NCI-H2196 treated with DMSO at 0.1 percent for 48 hours (cell line): Measurements from ENCODE around the gene ZNF775.

ENCODE experiments used
- DNase-seq: peaks from one replicate; lab custom pipeline; 2025; ENCODE audit not compliant: unreplicated experiment; lab: John Stamatoyannopoulos, UW

The ZNF775 gene

DNA sequence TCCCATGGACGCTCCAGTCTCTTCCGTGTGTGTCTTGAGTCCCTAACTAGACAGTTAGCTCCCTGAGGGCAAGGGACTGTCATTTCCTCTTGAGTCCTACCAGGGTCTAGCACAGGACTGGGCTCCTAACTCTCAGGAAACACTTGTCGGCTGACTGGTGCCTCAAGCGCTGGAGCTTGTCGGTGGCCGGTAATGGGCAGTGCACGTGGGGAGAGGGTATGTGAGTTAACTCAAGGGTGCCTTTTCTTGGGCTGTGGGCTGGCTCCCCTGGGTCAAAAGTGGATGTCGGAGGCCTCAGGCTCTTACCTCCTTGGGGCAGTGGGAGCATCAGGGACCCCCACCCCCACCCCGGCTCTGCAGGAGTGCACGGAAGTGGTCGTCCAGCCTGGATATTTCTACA, 32.9 kb downstream of the ZNF775 start:
- no peak for DNase-seq

DNA sequence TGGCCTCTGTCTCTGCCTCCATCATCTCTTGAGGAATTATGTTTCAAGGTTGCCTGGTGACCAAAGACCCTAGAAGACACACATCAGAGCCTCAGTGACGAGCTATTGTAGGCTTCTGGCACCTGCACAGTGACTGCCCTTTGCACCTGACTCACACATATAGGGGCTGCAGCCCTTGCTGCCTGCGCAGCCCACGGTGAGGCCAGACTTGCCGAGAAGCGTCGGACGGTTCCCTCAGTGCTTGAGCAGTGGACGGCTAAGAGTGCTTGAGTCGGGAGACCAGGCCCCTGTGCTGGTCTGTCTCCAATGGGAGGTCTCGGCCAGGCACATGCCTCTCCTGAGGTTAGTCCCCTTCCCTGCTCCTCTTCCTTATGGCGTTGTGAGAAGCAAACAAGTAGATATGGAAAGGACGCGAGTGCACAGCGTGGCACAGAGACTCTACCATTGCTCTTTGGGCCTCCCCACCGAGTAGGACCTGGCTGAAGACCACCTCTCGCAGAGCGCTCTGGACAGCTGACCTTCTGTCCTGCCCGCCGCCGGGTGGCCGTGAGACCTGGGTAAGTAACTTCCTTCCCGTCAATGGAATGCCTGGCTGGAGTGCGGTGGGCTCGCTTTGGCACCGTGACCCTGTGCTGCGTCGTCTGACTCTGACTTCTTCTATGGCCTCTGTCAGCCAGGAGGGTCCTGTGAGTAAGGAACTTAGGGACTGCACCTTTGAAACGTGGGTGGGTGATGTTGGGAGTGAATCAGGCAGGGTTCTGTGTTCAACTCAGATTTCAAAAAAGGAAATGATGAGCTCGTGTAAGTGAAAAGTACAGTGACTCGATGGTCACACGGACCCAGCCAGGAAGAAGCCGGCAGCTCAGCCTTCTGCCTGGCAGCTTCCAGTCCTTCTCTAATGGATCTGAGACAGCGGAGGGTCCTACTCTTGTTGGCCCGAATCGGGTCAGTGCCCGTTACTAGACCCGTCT, 33.7 kb downstream of the ZNF775 start:
- DNase-seq, result no peak

DNA sequence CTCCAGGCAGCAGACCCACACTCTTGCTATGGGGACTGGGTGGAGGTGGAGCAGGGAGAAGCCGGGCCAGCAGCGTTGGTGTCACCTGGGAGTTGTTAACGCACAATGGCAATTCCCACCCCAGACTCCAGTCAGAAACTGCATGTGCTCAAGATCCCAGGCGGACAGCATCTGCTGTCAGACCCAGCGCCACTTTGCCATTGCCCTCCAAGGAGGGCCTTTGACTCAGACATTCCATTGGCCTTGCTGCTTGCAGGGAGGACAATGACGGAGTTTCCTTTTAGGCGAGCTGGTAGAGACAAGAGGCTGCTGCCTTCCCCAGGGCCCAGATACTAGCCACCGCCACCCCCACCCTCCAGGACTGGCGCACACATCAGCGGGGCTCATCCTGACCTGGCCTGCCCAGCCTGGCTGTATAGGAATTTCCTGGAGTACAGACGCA, 34.5 kb downstream of the ZNF775 start:
- DNase-seq, result no peak

DNA sequence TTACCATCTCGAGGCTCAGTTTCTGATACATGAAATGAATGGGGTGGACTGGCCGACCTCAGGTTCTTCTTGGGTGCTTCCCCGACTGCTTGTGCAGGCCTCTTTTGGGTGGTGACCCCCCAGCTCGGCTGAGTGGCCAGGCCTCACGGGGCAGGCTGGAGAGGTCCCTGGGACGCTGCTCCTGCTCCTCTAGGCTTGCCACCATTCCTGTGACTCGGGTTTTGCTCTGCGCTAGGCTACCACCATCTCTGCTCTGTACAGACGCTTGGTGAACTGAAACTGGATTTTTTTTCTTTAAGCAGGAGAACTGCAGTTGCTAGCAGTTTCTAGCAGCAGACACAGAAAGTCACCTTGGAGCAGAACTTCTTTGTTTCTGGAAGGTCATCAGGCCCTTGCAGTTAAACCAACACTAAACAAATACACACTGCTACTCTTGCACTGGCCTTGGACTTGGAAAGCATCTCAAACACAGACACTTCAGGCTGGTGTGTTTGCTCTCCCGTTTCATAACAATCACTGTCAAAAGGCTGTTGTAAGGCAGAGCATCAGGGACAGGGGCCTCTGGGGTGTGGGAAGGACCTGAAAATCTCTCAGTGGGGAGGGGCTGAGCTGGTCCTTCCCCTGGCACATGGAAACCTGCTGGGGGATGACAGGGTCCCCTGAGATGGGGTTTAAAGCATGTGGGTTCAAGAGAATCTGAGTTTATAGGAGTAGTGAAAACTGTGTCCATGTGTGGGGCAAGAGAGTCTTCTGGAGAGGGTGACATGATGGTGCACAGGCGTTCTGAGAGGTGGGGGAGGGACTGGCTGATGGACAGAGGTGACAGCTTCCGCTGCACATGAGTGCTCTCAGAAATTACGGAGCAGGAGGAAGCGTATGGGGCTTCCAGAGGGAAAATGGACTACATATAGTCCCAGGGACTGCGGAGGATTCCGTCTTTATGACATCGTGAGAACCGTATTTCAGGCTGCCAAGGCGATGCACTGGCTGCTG, 36.3 kb downstream of the ZNF775 start:
- DNase-seq, result no peak

DNA sequence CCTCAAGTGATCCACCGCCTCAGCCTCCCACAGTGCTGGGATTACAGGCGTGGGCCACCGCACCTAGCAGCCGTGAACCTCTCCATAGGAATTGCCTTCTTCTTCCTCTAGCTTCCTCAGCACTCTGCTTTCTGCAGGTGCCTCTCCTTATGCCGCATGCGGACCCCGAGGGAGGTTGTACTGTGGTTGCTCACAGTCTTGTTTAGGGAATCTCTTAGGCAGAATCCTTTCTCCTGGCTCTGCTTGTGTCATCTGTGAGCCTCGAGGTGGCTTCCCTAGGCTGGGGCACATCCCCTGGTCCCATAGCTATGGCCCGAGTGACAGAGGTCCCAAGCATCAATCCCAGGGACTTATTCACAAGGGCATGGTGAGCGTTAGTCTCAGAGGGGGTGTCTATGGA, 38.1 kb downstream of the ZNF775 start:
- DNase-seq, result no peak

DNA sequence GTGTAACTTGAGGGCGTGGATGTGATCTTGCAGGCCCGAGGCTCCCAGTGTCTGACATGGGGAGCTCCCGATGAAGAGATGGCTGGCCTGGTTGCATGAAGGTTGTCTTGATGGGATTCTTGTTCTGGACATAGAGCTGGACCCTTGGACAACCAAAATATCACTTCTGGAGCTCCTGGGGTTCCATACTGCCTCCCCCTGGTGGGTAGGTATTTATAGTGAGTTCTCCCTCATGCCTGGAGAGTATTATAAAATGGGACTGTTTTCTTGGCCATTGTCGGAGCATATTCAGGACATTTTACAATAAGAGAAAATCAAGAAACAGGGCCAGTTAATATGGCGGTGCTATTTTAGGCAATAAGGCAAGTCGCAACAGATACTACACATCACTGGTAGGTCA, 38.7 kb downstream of the ZNF775 start:
- no peak for DNase-seq

DNA sequence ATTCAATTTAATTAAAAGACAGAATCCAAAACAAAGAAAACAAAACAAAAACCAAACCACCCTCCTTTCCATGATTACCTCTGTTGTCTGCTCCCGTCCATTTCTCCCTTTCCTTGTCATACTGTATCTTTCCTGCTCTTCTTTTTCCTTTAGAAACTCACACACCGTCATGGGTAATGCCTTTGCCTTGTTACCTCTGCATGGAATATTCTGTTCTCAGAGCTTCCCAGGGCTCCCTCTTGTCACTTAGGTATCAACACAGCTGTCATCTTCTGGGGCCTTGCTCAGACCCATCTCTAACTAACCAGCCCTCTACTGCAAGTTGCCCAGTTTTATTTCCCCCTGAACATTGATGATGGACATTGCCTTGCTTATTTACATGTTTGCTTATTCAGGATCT, 41.1 kb downstream of the ZNF775 start:
- no peak for DNase-seq

DNA sequence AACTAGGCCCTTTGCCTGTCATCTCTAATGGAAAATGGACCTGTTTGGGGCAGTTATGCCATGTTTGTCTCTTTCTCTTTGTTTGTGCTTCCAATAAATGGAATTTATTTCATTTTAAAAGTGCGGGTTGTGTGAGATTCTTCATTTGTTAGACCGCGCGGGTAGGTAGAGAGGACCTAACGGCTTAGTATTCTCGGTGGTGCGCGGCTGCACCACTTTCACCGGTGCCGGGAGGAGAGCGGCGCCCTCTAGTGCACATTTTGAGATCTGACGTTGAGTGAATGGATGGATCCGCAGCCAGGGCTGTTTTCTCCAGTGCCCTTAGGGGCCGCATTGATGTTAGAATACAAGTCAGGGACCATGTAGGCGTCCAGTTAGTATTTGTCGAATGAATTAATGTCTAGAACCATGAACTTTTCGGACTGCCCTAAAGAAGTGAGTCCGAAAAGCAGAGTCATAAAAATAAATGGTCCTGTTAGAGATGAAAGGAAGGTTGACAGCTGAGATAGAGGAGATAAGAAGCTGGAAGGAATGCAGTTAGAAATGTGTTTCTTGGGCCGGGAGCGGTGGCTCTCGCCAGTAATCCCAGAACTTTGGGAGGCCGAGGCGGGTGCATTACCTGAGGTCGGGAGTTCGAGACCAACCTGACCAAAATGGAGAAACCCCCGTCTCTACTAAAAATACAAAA, 42.0 kb downstream of the ZNF775 start:
- DNase-seq, result no peak

DNA sequence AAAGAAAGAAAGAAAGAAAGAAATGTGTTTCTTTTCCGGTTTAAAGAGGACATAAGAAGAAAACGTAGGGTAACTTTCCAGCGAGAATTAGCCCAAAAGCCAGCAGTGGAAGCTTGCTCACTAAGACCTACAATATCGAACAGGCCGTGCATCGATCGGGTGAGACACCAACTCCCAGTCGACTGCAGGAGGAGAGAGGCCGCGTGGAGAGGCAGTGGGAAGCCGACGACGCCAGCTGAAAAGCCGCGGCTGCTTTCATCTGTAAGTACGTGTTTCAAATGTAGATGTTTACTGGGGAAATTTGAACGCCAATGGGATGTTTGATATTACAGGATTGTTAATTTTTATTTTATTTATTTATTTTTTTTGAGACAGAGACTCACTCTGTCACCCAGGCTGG, 42.7 kb downstream of the ZNF775 start:
- DNase-seq, result no peak

DNA sequence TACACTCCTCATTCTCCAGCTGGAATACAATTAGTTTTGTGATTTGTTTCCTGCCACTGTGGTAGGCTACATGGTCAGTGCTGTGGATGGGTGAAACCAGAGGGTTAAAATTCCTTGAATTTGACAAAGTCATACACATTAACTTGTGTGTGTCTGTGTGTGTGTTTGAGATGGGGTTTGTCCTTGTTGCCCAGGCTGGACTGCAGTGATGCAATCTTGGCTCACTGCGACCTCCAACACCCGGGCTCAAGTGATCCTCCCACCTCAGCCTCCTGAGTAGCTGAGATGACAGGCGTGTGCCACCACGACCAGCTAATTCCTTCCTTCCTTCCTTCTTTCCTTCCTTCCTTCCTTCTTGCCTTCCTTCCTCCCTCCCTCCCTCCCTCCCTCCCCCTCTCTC, 46.5 kb downstream of the ZNF775 start:
- no peak for DNase-seq

DNA sequence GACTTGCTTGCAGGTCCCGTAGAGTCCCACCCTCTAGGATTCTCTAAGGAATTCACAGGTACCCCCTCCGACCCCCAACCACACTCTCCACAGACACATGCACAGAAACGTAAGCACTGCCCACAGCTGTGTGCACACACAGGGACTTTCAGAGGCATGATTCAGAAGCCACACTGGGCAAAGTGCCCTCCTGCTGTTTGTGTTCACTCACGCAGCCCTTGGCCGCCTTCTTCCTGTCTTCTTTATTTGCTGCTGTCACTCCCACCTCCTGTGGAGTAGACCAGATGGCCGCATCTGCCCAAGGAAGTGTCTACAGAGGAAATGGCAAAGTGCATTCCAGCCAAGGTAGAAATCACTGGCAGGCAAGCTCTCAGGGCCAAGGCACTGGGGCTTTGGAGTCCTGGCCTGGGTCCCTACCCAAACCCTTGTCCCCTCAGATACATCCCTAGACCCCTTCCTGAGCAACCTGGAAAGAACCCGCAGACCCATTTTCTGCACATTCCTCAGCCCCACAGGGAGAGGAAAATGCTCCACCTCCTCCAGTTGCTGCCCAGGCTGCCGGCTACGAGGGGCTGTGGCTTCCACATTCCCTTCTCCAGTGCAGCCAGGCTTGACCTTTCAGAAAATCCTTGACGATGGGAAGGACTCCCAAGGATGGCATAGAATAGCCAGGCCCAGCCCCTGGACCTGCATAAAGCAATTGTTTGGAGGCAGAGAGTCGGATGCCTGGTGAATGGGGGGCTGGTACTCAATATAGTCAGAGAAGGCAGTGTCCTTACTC, 49.7 kb downstream of the ZNF775 start:
- DNase-seq, result peak; percentile 47

DNA sequence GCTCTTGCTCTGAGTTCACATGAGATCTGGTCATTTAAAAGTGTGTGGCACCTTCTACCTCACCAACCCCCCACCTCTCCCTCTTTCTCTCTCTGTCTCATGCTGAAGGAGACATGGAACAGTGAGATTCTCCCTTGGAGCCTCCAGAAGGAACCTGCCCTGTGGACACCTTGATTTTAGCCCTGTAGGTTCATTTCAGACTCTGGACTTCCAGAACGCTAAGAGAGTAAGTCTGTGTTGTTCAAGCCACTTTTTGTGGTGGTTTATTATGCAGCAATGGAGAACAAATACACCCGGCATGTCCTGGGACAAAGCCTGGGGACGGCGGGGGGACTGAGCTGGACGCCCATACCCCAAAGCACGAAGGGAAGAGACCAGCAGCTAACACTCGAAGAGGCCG, 50.6 kb downstream of the ZNF775 start:
- DNase-seq, result no peak

DNA sequence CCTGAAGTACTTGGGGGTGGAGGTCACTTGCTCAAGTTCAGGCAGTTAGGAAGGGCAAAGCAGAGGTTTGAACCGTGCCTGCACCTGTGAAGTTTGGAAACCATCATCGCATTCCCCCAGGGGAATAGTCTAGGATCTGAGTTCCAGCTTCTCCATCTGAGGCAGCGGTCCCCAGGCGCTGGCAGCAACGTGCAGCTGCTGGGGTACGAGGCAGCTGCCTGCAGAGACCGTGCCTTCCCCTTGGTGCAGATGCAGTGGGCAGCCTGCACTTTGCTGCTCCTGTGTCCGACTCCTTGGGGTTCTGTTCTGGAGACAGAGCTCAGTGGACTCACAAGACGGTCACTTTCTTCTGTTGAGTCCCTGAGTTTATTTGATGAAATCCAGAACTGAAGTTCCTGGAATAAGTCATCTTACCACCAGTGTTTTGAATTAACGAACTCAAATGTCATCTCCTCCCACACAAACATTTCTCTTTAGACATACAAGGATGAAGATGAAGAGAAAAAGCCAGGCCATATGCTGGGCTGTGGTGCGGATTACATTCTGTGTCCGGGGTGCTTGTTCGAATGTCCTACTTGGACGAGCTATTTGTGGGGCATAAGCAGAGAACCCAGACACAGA, 51.4 kb downstream of the ZNF775 start:
- no peak for DNase-seq

DNA sequence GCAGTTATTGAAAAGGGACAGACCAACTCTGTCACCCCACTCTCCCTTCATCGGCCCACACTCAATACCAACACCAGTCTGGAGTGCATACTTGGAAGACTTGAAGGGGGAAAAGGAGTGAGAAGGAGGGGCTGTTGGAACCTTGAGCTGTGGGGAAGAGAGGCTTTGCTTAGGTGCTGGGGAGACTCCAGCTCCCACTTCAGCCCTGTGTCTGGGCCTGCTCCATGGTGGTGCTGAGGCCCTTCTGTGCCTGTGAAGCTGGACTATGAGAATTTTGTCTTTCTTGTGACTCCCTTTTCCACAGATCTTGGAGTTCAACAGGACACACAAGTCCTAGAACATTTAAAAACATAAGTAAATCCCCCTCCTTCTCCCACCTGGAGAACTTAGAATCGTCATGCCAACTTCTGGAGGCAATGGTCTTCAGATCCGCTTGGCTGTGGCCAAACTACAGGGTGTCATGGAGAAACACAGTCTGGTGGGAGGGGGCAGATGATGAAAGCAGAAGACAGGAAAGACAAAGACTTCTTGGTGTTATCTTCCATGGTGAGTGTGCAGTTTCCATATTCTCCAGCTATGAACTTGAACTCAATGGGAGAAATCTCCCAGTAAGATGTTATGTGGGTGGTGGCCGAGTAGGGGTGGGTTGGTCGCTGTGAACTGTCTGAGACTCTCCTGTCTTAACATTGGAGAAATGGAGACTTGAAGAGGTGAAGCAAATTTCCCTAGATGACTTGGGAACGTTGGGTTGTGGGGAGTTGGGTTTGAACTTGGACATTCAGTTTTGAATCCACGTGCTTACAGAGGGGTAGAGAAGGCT, 52.9 kb downstream of the ZNF775 start:
- DNase-seq, result no peak

DNA sequence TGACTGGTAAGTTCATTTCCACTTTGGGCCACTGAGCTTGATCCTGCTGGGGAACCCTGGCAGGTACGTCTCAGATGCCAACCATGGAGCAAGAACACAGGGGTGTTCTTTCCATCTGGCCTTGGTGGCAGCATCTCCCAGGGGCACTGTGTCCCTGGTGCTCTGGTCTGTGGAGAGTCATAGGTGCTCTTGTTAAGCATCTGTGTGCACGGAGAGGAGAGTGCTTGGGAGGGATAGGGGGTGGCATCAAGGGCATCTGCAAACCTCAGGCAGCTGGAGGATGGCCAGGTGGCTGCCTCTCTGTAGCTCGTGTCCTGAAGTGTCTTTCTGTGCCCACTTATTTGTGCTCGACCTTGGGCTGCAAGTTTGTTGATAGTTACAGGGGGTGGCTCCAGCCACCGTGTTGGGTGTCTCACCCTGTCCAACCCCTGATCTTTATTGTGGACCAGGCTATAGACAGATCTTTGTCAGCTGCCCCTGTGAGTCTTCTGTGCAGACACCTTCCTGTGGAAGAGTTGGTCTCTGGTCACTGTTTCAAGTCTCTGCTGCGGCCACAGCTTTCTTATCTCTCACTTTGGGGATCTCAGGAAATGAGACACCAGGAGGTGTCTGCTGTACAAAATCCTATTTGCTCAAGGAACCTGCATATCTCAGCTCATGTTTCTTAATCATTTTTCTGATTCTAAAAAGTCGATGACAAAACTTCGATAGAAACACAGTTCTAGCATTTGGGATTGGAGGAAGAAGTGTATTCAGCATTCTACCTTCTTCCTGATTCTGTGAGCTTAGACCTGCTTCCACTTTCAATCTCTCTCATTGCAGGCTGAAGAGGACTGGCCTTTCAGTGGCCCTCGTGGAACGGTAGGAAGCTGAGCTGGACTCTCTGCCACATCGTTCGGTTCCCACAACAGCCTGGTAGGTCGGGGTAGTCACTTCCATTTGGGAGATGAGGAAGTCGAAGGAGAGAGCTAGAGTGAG, 54.1 kb downstream of the ZNF775 start:
- no peak for DNase-seq

DNA sequence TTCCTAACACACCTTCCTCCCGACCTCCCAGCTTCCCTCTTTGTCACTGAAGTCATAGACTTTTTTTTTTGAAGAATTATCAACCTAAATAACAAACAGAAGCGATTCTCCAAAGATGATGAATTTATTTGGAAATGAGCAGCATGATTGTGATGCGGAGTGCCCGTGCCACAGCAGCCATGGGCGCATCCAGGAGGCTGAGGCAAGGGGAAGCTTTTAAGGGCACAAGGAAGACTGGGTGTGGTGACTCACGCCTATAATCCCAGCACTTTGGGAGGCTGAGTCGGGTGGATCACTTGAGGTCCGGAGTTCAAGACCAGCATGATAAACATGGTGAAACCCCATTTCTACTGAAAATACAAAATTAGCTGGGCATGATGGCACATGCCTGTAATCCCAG, 55.1 kb downstream of the ZNF775 start:
- no peak for DNase-seq

DNA sequence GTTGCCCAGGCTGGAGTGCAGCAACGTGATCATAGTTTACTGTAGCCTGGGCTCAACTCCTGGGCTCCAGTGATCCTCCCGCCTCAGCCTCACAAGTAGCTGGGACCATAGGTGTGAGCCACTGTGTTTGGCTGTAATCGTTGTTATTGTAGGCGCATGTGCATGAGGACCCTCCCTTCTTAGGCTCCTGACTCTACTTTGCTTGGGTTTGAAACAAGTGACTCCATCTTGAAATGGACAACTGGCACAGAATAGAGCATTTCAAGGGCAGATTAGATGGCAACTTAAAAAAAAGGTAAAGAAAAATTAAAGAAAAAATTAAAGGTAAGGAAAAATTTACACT, 55.9 kb downstream of the ZNF775 start:
- DNase-seq, result no peak
